Astrocyte (in vitro differentiated cells and primary cell): ENCODE measurements around the gene TUBE1. TPM values are rescaled to one million over a fixed set of nuclear protein-coding genes. Genes with fewer than 3 reads are reported as not detected.

ENCODE experiments used
- DNase-seq: peaks from one replicate; pipeline ENCODE4 v3.0.0-alpha.2; 2010; ENCODE audit warnings: low read depth
- FAIRE-seq: peaks from 2 replicates; lab custom pipeline; 2011; peaks lifted over from hg19 to GRCh38; lab: Jason Lieb, UNC
- H2AFZ ChIP-seq: 2 replicates; pipeline ENCODE4 v1.6.0; 2012; ENCODE audit warnings: low read depth, low read length, inconsistent platforms
- H3K27ac ChIP-seq: 2 replicates; pipeline ENCODE4 v1.5.1; 2011; ENCODE audit warnings: low read depth, low read length, inconsistent platforms
- H3K27me3 ChIP-seq: 2 replicates; pipeline ENCODE4 v1.6.0; 2011; ENCODE audit warnings: low read length, inconsistent platforms; ENCODE audit not compliant: insufficient read depth
- H3K36me3 ChIP-seq: 2 replicates; pipeline ENCODE4 v1.5.1; 2011; ENCODE audit warnings: low read length, inconsistent platforms; ENCODE audit not compliant: insufficient read depth
- H3K4me1 ChIP-seq: 2 replicates; pipeline ENCODE4 v1.5.1; 2011; ENCODE audit warnings: low read length, inconsistent platforms; ENCODE audit not compliant: insufficient read depth
- H3K4me2 ChIP-seq: 2 replicates; pipeline ENCODE4 v1.6.0; 2012; ENCODE audit warnings: low read length, inconsistent platforms
- H3K4me3 ChIP-seq: 2 replicates; pipeline ENCODE4 v1.5.1; 2011; ENCODE audit warnings: low read depth, mild to moderate bottlenecking, low read length, inconsistent platforms; ENCODE audit not compliant: insufficient read depth
- H3K79me2 ChIP-seq: 2 replicates; pipeline ENCODE4 v1.6.0; 2012; ENCODE audit warnings: mild to moderate bottlenecking, low read length, inconsistent platforms; ENCODE audit not compliant: insufficient read depth
- H3K9ac ChIP-seq: 2 replicates; pipeline ENCODE4 v1.6.0; 2012; ENCODE audit warnings: mild to moderate bottlenecking, low read length, inconsistent platforms
- H3K9me3 ChIP-seq: 2 replicates; pipeline ENCODE4 v1.5.1; 2012; ENCODE audit warnings: low read depth, mild to moderate bottlenecking, low read length, inconsistent platforms; ENCODE audit not compliant: insufficient read depth
- H4K20me1 ChIP-seq: 2 replicates; pipeline ENCODE4 v1.6.0; 2012; ENCODE audit warnings: low read length, inconsistent platforms; ENCODE audit not compliant: insufficient read depth
- H3K27ac Mint-ChIP-seq: one replicate; pipeline ENCODE4 v1.8.0; 2021; ENCODE audit warnings: mild to moderate bottlenecking, mixed read lengths; ENCODE audit not compliant: unreplicated experiment
- H3K27me3 Mint-ChIP-seq: one replicate; pipeline ENCODE4 v1.8.0; 2021; ENCODE audit warnings: low read depth, mixed read lengths; ENCODE audit not compliant: unreplicated experiment
- H3K36me3 Mint-ChIP-seq: one replicate; pipeline ENCODE4 v1.8.0; 2021; ENCODE audit warnings: low read depth, mixed read lengths; ENCODE audit not compliant: unreplicated experiment
- H3K4me1 Mint-ChIP-seq: one replicate; pipeline ENCODE4 v1.8.0; 2021; ENCODE audit warnings: low read depth, mixed read lengths; ENCODE audit not compliant: unreplicated experiment
- H3K4me3 Mint-ChIP-seq: one replicate; pipeline ENCODE4 v1.8.0; 2021; ENCODE audit warnings: mild to moderate bottlenecking, moderate library complexity, mixed read lengths; ENCODE audit not compliant: unreplicated experiment
- H3K9me3 Mint-ChIP-seq: one replicate; pipeline ENCODE4 v1.8.0; 2021; ENCODE audit warnings: mild to moderate bottlenecking, mixed read lengths; ENCODE audit not compliant: unreplicated experiment
- EZH2 ChIP-seq: IDR thresholded peaks from 2 replicates; pipeline ENCODE4 v1.6.1; 2012; ENCODE audit warnings: mild to moderate bottlenecking, low read length, inconsistent platforms; ENCODE audit not compliant: insufficient read depth
- total RNA-seq: library from RNA; stranded (reverse); gene quantifications from 2 replicates; pipeline ENCODE4 v1.2.1, GENCODE V29; 2021
- TF ChIP-seq, protein P1 (sequence below): IDR thresholded peaks from 2 replicates; pipeline ENCODE4 v1.5.1; 2011; ENCODE audit warnings: low read depth, mild to moderate bottlenecking, inconsistent platforms, low read length, moderate library complexity; ENCODE audit not compliant: insufficient read depth

The TUBE1 gene
- total RNA-seq, 1 donor from 2014 or later, result 17.7 TPM

DNA sequence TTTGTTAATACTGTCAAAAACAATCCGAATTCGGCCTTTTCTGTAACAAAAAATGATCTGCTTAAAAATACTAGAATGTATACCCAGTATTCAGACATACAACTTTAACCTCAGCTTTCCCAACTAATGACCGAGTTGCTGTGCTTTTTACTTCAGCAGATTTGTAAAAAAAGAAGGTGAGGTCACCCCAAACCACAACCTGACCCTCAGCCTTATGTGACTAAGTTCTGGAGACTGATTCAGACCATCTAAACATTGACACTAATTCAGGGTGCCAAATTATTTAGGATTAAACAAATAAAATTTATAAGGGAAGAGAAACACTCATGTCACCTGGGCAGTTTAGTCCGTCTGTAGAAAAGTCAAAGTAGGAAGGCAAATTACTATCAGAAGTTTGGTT lies 25.7 kb downstream of the TUBE1 start:
- DNase-seq (peak; percentile 69), FAIRE-seq (no peak)
- Mint-ChIP-seq H3K27ac (no peak overlapping the region), H3K4me1 (peaks cover 9% of the 10 kb centered on the region), H3K9me3 (no peaks in the 10 kb centered on the region), H3K27me3 (no peaks in the 10 kb centered on the region), H3K4me3 (no peak overlapping the region), H3K36me3 (no peaks in the 10 kb centered on the region)
- Histone ChIP-seq H3K79me2 (no peaks in the 10 kb centered on the region), H3K4me2 (peak overlapping the region; percentile 16), H3K27me3 (no peaks in the 10 kb centered on the region), H4K20me1 (no peaks in the 10 kb centered on the region), H2AFZ (no peak overlapping the region), H3K4me1 (no peaks in the 10 kb centered on the region), H3K4me3 (no peak overlapping the region), H3K36me3 (no peaks in the 10 kb centered on the region), H3K27ac (no peak overlapping the region), H3K9ac (no peak overlapping the region), H3K9me3 (no peaks in the 10 kb centered on the region)
- no peak for TF ChIP-seq EZH2
- TF ChIP-seq, protein P1, sequence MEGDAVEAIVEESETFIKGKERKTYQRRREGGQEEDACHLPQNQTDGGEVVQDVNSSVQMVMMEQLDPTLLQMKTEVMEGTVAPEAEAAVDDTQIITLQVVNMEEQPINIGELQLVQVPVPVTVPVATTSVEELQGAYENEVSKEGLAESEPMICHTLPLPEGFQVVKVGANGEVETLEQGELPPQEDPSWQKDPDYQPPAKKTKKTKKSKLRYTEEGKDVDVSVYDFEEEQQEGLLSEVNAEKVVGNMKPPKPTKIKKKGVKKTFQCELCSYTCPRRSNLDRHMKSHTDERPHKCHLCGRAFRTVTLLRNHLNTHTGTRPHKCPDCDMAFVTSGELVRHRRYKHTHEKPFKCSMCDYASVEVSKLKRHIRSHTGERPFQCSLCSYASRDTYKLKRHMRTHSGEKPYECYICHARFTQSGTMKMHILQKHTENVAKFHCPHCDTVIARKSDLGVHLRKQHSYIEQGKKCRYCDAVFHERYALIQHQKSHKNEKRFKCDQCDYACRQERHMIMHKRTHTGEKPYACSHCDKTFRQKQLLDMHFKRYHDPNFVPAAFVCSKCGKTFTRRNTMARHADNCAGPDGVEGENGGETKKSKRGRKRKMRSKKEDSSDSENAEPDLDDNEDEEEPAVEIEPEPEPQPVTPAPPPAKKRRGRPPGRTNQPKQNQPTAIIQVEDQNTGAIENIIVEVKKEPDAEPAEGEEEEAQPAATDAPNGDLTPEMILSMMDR, result no peak

DNA sequence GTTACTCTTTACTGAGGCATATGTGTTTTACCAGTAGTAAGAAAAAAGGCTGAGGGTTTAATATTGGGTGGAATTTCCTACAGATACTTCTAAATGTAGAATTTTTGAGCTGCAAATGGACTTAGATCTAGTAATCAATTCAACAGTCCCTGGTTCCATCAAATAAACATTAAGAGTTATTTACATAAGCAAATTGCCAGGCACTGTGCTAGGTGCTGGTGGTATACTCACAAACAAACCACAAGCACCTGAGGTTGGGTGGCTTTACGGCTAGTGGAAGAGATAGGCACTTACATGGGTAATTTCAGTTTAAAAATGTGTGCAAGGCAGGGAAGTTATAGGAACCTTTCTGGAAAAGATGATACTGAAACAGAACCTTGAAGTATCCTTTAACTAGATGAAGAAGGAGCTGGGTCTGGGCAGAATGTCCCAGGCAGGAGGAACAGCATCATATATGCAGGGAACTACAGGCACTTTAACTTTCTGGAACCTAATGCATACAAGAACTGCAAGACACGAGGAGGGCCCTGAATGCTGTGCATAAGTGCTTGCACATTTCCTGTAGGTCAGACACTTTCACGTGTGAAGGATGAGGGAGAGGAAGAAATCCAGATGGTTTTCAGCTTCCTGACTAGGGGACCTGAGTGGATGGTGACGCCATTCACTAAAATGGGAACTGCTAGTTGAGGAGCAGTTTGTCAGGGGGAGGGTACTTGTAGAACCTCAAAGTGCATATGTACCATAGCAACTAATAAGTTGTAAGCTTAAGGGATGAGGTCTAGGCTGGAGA lies 28.8 kb downstream of the TUBE1 start:
- no peaks in the 10 kb centered on the region for H3K27me3 ChIP-seq
- H3K27me3 Mint-ChIP-seq, result no peaks in the 10 kb centered on the region
- FAIRE-seq (no peak), DNase-seq (no peak)
- H3K4me1 Mint-ChIP-seq, result peaks cover 9% of the 10 kb centered on the region
- H3K27ac Mint-ChIP-seq, result no peak overlapping the region
- no peak overlapping the region for H3K9ac ChIP-seq
- H3K79me2 ChIP-seq, result no peaks in the 10 kb centered on the region
- H3K4me3 ChIP-seq, result no peak overlapping the region
- no peaks in the 10 kb centered on the region for H3K36me3 Mint-ChIP-seq
- no peaks in the 10 kb centered on the region for H3K9me3 Mint-ChIP-seq
- H3K27ac ChIP-seq, result no peak overlapping the region
- no peaks in the 10 kb centered on the region for H3K36me3 ChIP-seq
- no peaks in the 10 kb centered on the region for H4K20me1 ChIP-seq
- H3K4me2 ChIP-seq, result no peak overlapping the region
- H3K4me3 Mint-ChIP-seq, result no peak overlapping the region
- H3K9me3 ChIP-seq, result no peaks in the 10 kb centered on the region
- no peaks in the 10 kb centered on the region for H3K4me1 ChIP-seq
- TF ChIP-seq EZH2, result no peak
- TF ChIP-seq, protein P1, result no peak
- no peak overlapping the region for H2AFZ ChIP-seq
